ENCODE data around the gene DLX5.

GRCh38 chr7:97013845-97014134, 10.8 kb downstream of the DLX5 start:
- TF ChIP-seq CTCF (conservative IDR thresholded peaks at IDR 0.05 in 1 of 2, IDR thresholded peaks at IDR 0.05 in 1 of 2; ENCODE audit: extremely low read depth in 1 of 2, insufficient read depth in 1 of 2, low read depth in 1 of 2, low read length in 2 of 2) (no peak), EZH2 (IDR thresholded peaks at IDR 0.05; ENCODE audit: borderline replicate concordance, low read length) (no peak)
